Activated naive CD4-positive, alpha-beta T cell treated with anti-CD3 and anti-CD28 coated beads, Interleukin-2, amount 50 U/mL, for 24 hours (primary cell): Measurements from ENCODE around the gene LDB2.

ENCODE experiments used
- H3K27ac Mint-ChIP-seq: one replicate; pipeline ENCODE4 v1.8.0; 2021; ENCODE audit warnings: mild to moderate bottlenecking, mixed read lengths
- H3K27me3 Mint-ChIP-seq: one replicate; pipeline ENCODE4 v1.8.0; 2021; ENCODE audit warnings: mixed read lengths
- H3K36me3 Mint-ChIP-seq: one replicate; pipeline ENCODE4 v1.8.0; 2021; ENCODE audit warnings: mixed read lengths
- H3K4me1 Mint-ChIP-seq: one replicate; pipeline ENCODE4 v1.8.0; 2021; ENCODE audit warnings: mixed read lengths
- H3K4me3 Mint-ChIP-seq: one replicate; pipeline ENCODE4 v1.8.0; 2021; ENCODE audit warnings: mild to moderate bottlenecking, mixed read lengths
- H3K9me3 Mint-ChIP-seq: one replicate; pipeline ENCODE4 v1.8.0; 2021; ENCODE audit warnings: mixed read lengths

The LDB2 gene

DNA sequence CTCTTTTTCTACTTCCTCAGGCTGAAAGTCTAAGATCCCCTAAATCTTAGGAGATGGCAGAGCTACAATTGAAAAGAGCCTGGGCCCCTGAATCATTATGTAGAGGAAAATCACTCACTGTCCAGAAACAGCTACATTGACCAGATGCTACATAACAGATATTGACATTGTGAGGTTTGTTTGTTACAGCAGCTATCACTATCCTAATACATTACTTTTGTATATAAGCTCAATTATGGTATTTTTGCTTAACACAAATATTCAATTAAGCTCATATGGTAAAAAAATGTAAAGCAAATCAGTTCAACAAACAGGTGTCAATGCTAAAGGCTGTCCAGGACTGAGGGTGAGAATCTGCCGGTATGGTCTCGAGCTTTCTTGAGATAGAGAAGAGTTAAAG is 89.4 kb downstream of the LDB2 start:
- peaks cover 1% of the 10 kb centered on the region for H3K27me3 Mint-ChIP-seq
- H3K36me3 Mint-ChIP-seq = no peaks in the 10 kb centered on the region
- H3K27ac Mint-ChIP-seq = no peak overlapping the region
- no peak overlapping the region for H3K4me3 Mint-ChIP-seq
- no peaks in the 10 kb centered on the region for H3K9me3 Mint-ChIP-seq
- H3K4me1 Mint-ChIP-seq = no peaks in the 10 kb centered on the region

DNA sequence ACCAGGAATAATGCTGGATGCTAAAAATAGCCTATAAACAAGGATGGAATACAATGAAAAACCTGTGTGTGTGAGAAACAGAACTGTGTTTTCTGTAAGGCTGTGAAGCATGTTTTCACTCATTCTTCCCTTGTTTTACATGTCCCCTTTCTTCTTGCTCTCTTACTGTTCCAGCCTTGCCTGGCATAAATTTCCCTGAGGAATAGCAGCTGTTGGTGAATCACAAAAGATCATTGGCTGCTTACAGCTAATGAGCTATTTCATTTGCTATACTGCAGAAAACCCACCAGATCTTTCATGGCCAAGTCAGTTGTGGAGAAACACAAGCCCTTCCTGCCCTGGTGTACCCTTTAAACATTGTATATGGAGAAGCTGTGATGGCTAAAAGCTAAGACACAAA is 91.1 kb downstream of the LDB2 start:
- no peak overlapping the region for H3K4me3 Mint-ChIP-seq
- no peaks in the 10 kb centered on the region for H3K36me3 Mint-ChIP-seq
- no peaks in the 10 kb centered on the region for H3K9me3 Mint-ChIP-seq
- H3K4me1 Mint-ChIP-seq = no peaks in the 10 kb centered on the region
- H3K27ac Mint-ChIP-seq = no peak overlapping the region
- H3K27me3 Mint-ChIP-seq = no peaks in the 10 kb centered on the region

DNA sequence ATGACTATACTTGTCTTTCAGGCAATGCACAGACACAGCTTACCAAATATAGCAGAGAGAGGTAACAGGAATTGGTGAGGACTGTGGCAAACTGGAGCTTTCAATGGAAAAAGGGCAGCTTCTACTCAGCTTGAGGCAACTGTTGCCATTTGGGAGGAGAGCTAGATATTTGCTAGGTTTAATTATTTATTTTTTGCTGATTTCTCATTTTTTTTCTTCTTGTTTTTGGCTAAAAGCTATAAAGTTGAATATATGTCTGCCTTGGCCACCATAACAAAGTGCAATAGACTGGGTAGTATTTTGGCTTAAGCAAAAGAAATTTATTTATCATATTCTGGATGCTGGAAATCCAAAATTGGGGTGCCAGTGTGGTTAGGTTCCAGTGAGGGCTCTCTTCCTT is 93.9 kb downstream of the LDB2 start:
- no peak overlapping the region for H3K4me3 Mint-ChIP-seq
- no peaks in the 10 kb centered on the region for H3K36me3 Mint-ChIP-seq
- H3K27me3 Mint-ChIP-seq = peaks cover 2% of the 10 kb centered on the region
- no peaks in the 10 kb centered on the region for H3K9me3 Mint-ChIP-seq
- no peak overlapping the region for H3K27ac Mint-ChIP-seq
- H3K4me1 Mint-ChIP-seq = no peaks in the 10 kb centered on the region

DNA sequence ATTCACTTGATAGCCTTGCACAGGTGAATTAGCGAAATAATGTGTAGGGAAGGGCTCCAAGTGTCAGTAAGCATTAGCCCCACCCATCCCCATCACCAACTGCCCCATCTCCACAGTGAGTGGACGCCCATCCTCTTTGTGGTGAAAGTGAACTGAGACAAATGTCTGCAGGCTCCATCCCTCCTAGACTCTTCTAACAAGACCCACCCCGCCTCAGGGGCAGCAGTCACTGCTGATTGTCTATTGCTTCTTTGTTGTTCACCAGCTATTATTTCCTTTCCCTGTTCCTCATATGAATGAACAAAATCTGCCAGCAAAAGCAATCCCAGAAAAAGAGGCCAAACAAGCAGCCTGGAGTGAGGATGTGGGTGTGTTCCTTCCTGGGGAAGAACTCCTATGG is 96.4 kb downstream of the LDB2 start:
- Mint-ChIP-seq H3K36me3 (no peaks in the 10 kb centered on the region), H3K27me3 (peaks cover 2% of the 10 kb centered on the region), H3K4me3 (no peak overlapping the region), H3K4me1 (no peaks in the 10 kb centered on the region), H3K27ac (no peak overlapping the region), H3K9me3 (no peaks in the 10 kb centered on the region)

DNA sequence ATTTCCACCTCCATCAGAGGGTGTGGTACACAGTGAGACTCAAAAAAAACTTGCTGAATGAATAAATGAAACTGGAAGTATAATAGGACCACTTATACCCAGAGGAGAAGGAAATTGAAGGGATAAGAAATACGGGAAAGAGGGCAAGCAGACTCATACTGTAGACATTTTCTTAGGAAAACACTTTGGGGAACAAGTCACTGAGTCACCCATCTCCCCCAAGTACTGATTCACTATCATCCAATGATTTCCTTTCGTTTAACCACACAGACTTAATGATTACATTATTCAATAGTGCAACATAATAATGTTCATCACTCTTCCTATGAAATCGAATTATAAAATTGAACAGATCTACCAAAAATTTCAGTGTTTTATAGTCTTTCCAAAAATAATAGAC is 97.1 kb downstream of the LDB2 start:
- Mint-ChIP-seq H3K4me3 (no peak overlapping the region), H3K36me3 (no peaks in the 10 kb centered on the region), H3K4me1 (no peaks in the 10 kb centered on the region), H3K27me3 (peaks cover 2% of the 10 kb centered on the region), H3K9me3 (no peaks in the 10 kb centered on the region), H3K27ac (no peak overlapping the region)

DNA sequence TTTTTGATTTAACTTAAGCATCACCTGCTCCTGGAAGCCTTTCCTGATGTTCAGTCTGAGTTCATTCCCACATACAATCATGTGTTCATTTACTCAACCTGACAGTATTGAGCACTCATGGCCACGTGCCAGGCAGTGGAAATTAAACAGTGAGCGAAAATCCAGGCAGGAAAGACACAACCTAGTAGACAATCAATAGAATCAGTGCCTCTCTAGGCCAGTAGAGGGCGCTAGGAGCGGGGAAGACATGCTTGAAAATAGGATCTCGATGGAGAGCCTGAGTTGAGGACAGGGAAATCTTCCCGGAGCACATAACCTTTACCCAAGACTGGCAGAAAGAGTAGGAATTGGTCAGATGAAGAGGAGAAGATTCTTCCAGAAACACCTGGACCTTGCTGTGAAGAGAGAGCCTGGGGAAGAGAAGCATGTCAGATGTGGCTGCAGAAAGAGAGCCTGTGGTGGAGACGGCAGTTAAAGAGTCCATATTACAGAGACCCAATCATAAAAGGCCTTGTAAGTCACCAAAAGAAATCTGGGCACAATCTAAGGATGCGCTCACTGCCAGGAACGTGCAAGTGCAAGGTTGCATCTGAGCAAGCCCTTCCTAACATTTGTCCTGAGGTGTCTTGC is 103.5 kb downstream of the LDB2 start:
- no peaks in the 10 kb centered on the region for H3K36me3 Mint-ChIP-seq
- H3K27me3 Mint-ChIP-seq = peaks cover 4% of the 10 kb centered on the region
- H3K4me1 Mint-ChIP-seq = no peaks in the 10 kb centered on the region
- no peak overlapping the region for H3K27ac Mint-ChIP-seq
- no peaks in the 10 kb centered on the region for H3K9me3 Mint-ChIP-seq
- no peak overlapping the region for H3K4me3 Mint-ChIP-seq

DNA sequence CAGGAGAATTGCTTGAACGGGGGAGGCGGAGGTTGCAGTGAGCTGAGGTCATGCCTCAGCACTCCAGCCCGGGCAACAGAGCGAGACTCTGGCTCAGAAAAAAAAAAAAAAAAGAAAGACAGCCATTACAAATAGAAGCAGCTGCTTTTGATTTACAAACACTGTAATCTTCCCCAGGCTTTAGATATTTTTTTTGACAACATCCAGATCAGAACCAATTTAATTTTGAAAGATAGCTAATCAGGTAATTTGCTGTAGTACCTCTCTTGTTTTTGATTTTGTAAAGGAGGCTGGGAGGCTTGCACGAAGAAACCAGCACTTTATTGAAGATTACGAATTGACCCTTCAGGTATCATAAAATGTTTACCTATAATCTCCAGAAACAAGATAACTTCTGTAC is 107.0 kb downstream of the LDB2 start:
- H3K9me3 Mint-ChIP-seq = no peaks in the 10 kb centered on the region
- H3K27ac Mint-ChIP-seq = no peak overlapping the region
- no peaks in the 10 kb centered on the region for H3K36me3 Mint-ChIP-seq
- no peaks in the 10 kb centered on the region for H3K4me1 Mint-ChIP-seq
- no peak overlapping the region for H3K4me3 Mint-ChIP-seq
- H3K27me3 Mint-ChIP-seq = peaks cover 4% of the 10 kb centered on the region

DNA sequence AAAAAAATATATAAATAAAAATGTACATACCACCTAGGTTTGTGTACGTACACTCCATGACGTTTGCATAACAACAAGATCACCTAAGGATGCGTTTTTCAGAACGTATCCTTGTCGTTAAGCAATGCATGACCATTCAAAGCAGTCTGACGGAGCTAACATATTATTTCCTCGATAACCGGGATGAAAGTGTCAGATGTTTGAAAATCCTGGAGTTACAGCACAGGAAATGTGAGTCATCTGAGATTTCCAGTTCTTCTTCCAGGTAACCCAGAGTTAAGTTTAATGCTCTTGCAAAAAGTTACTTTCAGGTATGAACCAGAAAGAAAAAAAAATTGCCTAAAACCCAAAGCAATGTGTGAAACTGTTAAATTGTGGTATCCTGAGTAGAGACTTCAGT is 107.9 kb downstream of the LDB2 start:
- no peaks in the 10 kb centered on the region for H3K4me1 Mint-ChIP-seq
- no peaks in the 10 kb centered on the region for H3K9me3 Mint-ChIP-seq
- H3K27ac Mint-ChIP-seq = no peak overlapping the region
- H3K27me3 Mint-ChIP-seq = peaks cover 2% of the 10 kb centered on the region
- no peak overlapping the region for H3K4me3 Mint-ChIP-seq
- no peaks in the 10 kb centered on the region for H3K36me3 Mint-ChIP-seq

DNA sequence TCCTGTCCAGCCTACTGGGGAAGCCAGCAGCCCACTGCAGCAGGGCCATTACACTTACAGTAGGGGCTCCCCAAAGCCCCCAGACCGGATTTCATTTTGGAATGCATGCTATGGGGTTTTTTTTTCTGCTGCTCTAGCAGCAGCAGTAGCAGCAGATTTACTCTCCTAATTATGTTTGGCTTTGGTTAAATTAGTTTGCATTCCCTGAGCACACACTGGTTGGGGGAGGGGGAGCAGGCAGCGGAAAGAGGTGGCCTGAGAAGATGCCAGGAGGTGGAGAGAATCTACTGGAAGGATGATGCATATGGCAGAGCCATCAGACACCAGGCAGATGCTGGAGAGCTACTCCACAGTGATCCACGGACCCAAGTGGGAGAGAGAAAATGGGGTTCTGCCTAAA is 109.6 kb downstream of the LDB2 start:
- Mint-ChIP-seq H3K27me3 (no peaks in the 10 kb centered on the region), H3K27ac (no peak overlapping the region), H3K4me1 (no peaks in the 10 kb centered on the region), H3K36me3 (no peaks in the 10 kb centered on the region), H3K4me3 (no peak overlapping the region), H3K9me3 (no peaks in the 10 kb centered on the region)

DNA sequence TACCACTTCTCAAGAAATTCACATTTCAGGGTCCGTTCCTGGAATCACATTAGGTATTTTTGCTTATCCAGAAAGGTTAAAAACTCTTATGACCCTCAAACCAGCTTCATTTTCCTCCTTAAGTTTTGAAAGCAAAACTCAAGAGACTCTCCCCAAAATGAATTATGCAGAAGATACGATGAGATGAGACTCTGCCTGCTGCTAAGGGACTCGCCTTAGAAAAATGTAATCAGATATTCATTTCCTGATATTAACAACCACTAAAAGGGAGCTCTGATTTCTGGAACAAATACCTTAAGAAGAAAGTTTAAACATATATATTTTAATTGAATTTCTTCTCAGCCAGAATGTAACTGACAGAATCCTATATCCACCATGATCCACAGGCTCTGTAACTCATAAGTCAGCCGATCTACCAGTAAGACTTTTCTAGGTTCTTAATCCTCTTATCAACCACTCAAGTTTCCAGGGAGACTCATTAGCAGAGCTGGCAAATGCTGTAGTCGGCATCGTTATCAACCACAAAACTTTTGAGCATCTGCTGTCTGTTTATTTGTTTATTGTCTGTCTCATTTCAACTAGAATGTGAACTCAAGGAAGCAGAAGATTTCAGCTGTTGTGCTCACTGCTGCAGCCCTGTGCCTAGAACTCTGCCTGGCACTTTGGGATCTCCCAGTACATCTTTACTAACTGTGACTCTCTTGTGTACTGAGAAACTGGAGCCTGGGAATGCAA is 112.5 kb downstream of the LDB2 start:
- H3K36me3 Mint-ChIP-seq = no peaks in the 10 kb centered on the region
- H3K4me3 Mint-ChIP-seq = no peak overlapping the region
- no peaks in the 10 kb centered on the region for H3K27me3 Mint-ChIP-seq
- no peaks in the 10 kb centered on the region for H3K4me1 Mint-ChIP-seq
- no peak overlapping the region for H3K27ac Mint-ChIP-seq
- no peaks in the 10 kb centered on the region for H3K9me3 Mint-ChIP-seq

DNA sequence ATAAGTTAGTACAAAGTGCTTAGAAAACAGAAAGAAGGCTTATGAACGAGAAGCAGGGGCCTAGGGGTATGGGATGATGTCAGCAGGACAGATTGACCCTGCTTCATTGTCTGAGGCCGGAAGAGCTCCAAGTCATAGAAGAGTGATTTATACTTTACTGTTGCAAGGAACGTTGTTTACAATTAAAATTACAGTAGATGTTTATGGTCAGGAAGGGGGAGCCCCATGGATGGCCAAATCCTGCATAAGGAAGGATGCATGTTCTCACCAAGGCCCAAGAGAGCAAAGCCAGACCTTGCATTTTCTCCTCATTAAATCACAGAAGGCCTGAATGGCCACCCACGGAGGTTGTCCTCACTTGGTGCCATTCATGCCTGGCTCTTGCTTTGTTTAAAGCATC is 115.3 kb downstream of the LDB2 start:
- Mint-ChIP-seq H3K4me1 (no peaks in the 10 kb centered on the region), H3K27me3 (no peaks in the 10 kb centered on the region), H3K36me3 (no peaks in the 10 kb centered on the region), H3K4me3 (no peak overlapping the region), H3K9me3 (no peaks in the 10 kb centered on the region), H3K27ac (no peak overlapping the region)

DNA sequence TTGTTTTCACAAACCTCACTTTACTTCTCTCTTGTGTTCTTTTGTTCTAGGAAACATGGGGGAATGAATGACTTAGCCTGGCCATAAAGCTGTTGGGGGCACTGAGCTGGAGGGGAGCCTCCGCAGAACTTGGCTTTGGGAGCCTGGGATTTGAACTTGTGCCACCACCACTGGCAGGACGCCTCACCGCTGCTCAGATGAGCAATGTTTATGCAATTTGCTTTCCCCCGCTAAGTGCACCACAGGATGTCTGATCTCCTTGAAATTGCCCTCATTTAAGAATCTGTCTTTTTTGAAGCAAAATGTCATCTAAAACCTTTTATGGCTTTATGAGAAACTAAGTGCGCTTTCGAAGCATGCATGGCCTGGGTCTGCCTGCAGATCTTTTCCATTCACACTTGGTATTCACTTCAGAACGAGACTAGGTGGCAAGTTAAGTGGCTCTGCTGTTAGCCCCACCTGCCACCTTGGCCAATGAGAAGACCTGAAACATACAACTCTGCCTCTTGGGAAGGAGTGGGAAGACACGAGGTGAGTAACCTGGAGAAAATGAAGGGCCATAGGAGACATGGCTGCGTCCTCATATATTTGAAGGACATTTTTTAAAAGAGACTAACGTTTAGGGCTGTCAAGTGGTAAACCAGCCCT is 119.3 kb downstream of the LDB2 start:
- no peaks in the 10 kb centered on the region for H3K4me1 Mint-ChIP-seq
- H3K27ac Mint-ChIP-seq = no peak overlapping the region
- H3K4me3 Mint-ChIP-seq = no peak overlapping the region
- H3K9me3 Mint-ChIP-seq = no peaks in the 10 kb centered on the region
- no peaks in the 10 kb centered on the region for H3K27me3 Mint-ChIP-seq
- H3K36me3 Mint-ChIP-seq = no peaks in the 10 kb centered on the region

DNA sequence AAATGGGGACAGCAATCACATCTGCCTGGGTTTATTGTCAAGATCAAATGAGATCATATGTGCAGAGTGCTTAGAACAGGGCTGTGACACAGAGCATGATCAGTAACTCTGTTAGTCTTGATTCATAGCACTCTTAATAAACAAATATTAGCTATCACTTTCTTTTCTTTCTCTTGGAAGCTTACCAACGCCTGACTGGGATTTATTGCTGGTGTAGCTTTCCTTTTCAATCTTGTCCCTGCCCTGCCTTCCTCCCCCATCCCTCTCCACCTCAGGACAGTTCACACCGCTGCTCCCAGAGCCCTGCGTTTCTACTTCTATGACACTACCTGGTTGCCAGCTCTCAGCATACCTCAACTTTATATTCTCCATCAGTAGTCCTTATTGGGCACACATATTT is 120.7 kb downstream of the LDB2 start:
- no peaks in the 10 kb centered on the region for H3K4me1 Mint-ChIP-seq
- no peak overlapping the region for H3K27ac Mint-ChIP-seq
- H3K4me3 Mint-ChIP-seq = no peak overlapping the region
- no peaks in the 10 kb centered on the region for H3K9me3 Mint-ChIP-seq
- no peaks in the 10 kb centered on the region for H3K36me3 Mint-ChIP-seq
- H3K27me3 Mint-ChIP-seq = peaks cover under 1% of the 10 kb centered on the region

DNA sequence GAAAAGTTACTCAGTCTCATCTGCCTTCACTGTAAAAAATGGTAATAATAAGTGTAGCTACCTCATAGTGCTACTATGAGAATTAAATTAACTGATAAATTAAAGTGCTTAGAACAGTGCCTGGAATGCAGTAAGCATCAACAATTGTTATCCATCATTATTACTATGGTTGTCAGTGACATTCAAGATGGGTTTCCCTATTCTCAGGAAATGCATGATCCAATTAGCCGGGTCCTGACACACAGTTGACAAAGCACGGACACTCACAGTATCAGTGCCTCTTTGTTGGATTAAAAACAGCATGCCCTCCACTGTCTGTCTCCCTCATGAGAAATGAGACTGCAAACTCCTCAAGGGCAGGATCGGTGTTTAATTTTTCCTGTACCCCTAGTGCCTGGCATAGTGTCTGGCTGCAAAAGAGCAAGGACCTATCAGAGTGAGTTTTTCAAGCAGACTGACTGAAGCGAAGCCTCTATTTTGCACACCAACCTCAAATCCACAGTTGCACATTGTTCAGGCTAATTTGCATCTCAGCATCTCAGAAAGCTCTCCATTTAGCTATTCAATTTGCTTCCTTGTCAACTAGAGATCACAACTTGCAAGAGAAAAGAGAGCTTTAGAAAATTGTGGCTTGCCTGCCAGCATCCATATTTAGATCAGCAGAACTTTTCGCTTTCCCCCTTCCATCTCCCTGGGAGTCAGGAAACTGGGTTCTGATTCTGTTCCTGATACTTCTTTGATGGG is 122.9 kb downstream of the LDB2 start:
- H3K9me3 Mint-ChIP-seq = no peaks in the 10 kb centered on the region
- H3K4me3 Mint-ChIP-seq = no peak overlapping the region
- peaks cover 4% of the 10 kb centered on the region for H3K27me3 Mint-ChIP-seq
- H3K27ac Mint-ChIP-seq = no peak overlapping the region
- H3K36me3 Mint-ChIP-seq = no peaks in the 10 kb centered on the region
- H3K4me1 Mint-ChIP-seq = no peaks in the 10 kb centered on the region

DNA sequence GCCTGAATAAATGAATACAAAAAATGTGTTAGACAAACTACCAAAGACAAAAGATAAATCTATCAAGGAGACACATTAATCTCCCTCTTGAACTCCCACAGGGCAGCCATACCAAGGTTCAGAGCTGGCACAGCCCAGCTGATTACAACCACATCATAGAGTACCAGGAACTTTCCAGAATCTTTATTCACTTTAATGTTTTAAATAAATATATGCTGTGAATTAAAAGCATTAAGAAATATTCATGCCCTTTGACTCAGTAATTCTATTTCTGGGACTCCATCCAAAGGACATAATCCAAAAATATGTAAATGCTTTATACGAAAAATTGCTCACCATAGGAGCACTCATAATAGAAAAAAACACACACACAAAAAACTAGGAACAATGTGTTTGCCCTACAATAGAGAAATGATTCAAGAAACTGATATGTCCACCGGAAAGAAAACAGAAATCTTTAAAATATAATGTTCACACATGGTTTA is 126.0 kb downstream of the LDB2 start:
- H3K4me1 Mint-ChIP-seq = no peaks in the 10 kb centered on the region
- H3K4me3 Mint-ChIP-seq = no peak overlapping the region
- H3K27ac Mint-ChIP-seq = no peak overlapping the region
- H3K36me3 Mint-ChIP-seq = no peaks in the 10 kb centered on the region
- H3K27me3 Mint-ChIP-seq = peaks cover 4% of the 10 kb centered on the region
- no peaks in the 10 kb centered on the region for H3K9me3 Mint-ChIP-seq
